PC-9 (cell line): Measurements from ENCODE around the gene SPEM2. TPM values are rescaled to one million over a fixed set of nuclear protein-coding genes. Genes with fewer than 3 reads are reported as not detected.

Experiments used
- BruUV-seq: library from RNA; stranded (reverse); fragments of 400-500 nt; replicated peaks from 2 replicates; lab custom pipeline; 2021; lab: Mats Ljungman, UMichigan
- CTCF ChIA-PET: fragments of 300-600 bp; sonication (Branson Sonifier 250); formaldehyde crosslinking; loops from one replicate; lab custom pipeline; 2022; ENCODE audit warnings: antibody characterized with exemption; lab: Charles Lee
- POLR2A ChIA-PET: fragments of 300-600 bp; sonication (Branson Sonifier 250); formaldehyde crosslinking; loops from one replicate; lab custom pipeline; 2022; ENCODE audit warnings: antibody characterized with exemption; ENCODE audit not compliant: unreplicated experiment; lab: Charles Lee
- DNase-seq, 2 experiments: peaks; one replicate each; pipeline versions ENCODE4 v3.0.0 to v3.0.0-alpha.2; 2015 to 2022; ENCODE audit warnings: mixed read lengths in 1 of 2
- H2AFZ ChIP-seq: fragments of 200-600 bp; sonication (generic); 2 replicates; pipeline ENCODE4 v1.8.1; 2017; ENCODE audit warnings: antibody characterized with exemption
- H3F3A ChIP-seq: fragments of 200-600 bp; sonication (generic); 2 replicates; pipeline ENCODE4 v1.8.1; 2017; ENCODE audit warnings: antibody characterized with exemption, mild to moderate bottlenecking, low read depth; ENCODE audit not compliant: insufficient read depth
- H3K27ac ChIP-seq: fragments of 200-600 bp; sonication (generic); 2 replicates; pipeline ENCODE4 v1.6.1; 2016; ENCODE audit warnings: mixed run types
- H3K27me3 ChIP-seq: fragments of 200-600 bp; sonication (generic); 2 replicates; pipeline ENCODE4 v1.6.1; 2016; ENCODE audit warnings: low read depth, mixed run types; ENCODE audit not compliant: insufficient read depth
- H3K36me3 ChIP-seq: fragments of 200-600 bp; sonication (generic); 2 replicates; pipeline ENCODE4 v1.6.1; 2016; ENCODE audit warnings: low read depth, mixed run types
- H3K4me1 ChIP-seq: fragments of 200-600 bp; sonication (generic); replicated peaks from 2 replicates; pipeline ENCODE4 v1.6.1; 2016; ENCODE audit warnings: mixed run types; ENCODE audit not compliant: insufficient read depth
- H3K4me2 ChIP-seq: fragments of 200-600 bp; sonication (generic); 2 replicates; pipeline ENCODE4 v1.6.1; 2017; ENCODE audit warnings: mixed run types
- H3K4me3 ChIP-seq: fragments of 200-600 bp; sonication (generic); 2 replicates; pipeline ENCODE4 v1.6.1; 2016; ENCODE audit warnings: mixed run types
- H3K79me2 ChIP-seq: fragments of 200-600 bp; sonication (generic); 2 replicates; pipeline ENCODE4 v1.6.1; 2017; ENCODE audit warnings: low read depth, mixed run types
- H3K9me2 ChIP-seq: fragments of 200-600 bp; sonication (generic); 2 replicates; pipeline ENCODE4 v1.8.1; 2017; ENCODE audit warnings: mild to moderate bottlenecking; ENCODE audit not compliant: insufficient read depth
- H3K9me3 ChIP-seq: fragments of 200-600 bp; sonication (generic); 2 replicates; pipeline ENCODE4 v1.8.1; 2016; ENCODE audit warnings: low read depth; ENCODE audit not compliant: insufficient read depth
- H4K20me1 ChIP-seq: fragments of 200-600 bp; sonication (generic); 2 replicates; pipeline ENCODE4 v1.8.1; 2017; ENCODE audit not compliant: insufficient read depth
- CTCF ChIP-seq: fragments of 200-600 bp; sonication (generic); conservative IDR thresholded peaks from 2 replicates; pipeline ENCODE4 v1.6.1; 2017; ENCODE audit warnings: mixed run types, antibody characterized with exemption, mild to moderate bottlenecking, moderate library complexity
- EZH2 ChIP-seq: fragments of 200-600 bp; sonication (generic); IDR thresholded peaks from 2 replicates; pipeline ENCODE4 v1.8.0; 2017; ENCODE audit warnings: antibody characterized with exemption, low read depth
- intact Hi-C: fragments of 100-400 bp; cut with micrococcal nuclease; formaldehyde crosslinking; loops from one replicate; pipeline ENCODE4 v1.10.0; 2022; ENCODE audit not compliant: unreplicated experiment
- total RNA-seq: library from RNA; stranded (reverse); gene quantifications from 2 replicates; pipeline ENCODE4 v1.2.3, GENCODE V29; 2021

SPEM2 gene
- total RNA-seq, 1 experiment from 2014 or later = 0.50 TPM

GRCh38 chr17:7389924-7390910, 35.2 kb upstream of the SPEM2 start:
- POLR2A ChIA-PET = interaction anchor here (0.6 kb wide), 1 partner anchor 14 kb away, joined by 7 read pairs; the partner anchor contains the start of gene TMEM256
- no peaks in the 10 kb centered on the region for H3K36me3 ChIP-seq
- no TSS peak for BruUV-seq

GRCh38 chr17:7391307-7391706, 34.1 kb upstream of the SPEM2 start:
- Histone ChIP-seq H2AFZ (no peak overlapping the region), H3K27ac (no peak overlapping the region), H3K27me3 (no peaks in the 10 kb centered on the region), H3K4me1 (0 out of 2 replicates have a peak, but pooled peaks cover 3% of the 10 kb centered on the region), H3K4me3 (no peak overlapping the region), H3K79me2 (no peaks in the 10 kb centered on the region), H3K9me2 (no peaks in the 10 kb centered on the region), H3K9me3 (no peaks in the 10 kb centered on the region), H3K36me3 (no peaks in the 10 kb centered on the region), H3F3A (peaks cover 8% of the 10 kb centered on the region; the same call in 1 of the 2 replicates), H4K20me1 (no peaks in the 10 kb centered on the region), H3K4me2 (no peak overlapping the region)
- TF ChIP-seq CTCF (no peak), EZH2 (no peak)
- no TSS peak for BruUV-seq
- POLR2A ChIA-PET = interaction anchor here (0.7 kb wide), 1 partner anchor 9 kb away, joined by 5 read pairs; no protein-coding TSS in a partner anchor
- no peak for DNase-seq
- CTCF ChIA-PET = no interaction called here
- intact Hi-C loops = no loop called here

More at GRCh38 chr17:7389924-7390910, 35.2 kb upstream of the SPEM2 start:
- intact Hi-C loops = no loop called here
- Histone ChIP-seq H3K9me3 (no peaks in the 10 kb centered on the region), H3K4me2 (no peak overlapping the region), H2AFZ (no peak overlapping the region), H4K20me1 (no peaks in the 10 kb centered on the region), H3K27me3 (no peaks in the 10 kb centered on the region), H3K9me2 (no peaks in the 10 kb centered on the region), H3K4me3 (no peak overlapping the region), H3K79me2 (no peaks in the 10 kb centered on the region), H3K27ac (no peak overlapping the region), H3K4me1 (0 out of 2 replicates have a peak, but pooled peaks cover 3% of the 10 kb centered on the region), H3F3A (peaks cover 4% of the 10 kb centered on the region; the same call in 1 of the 2 replicates)
- TF ChIP-seq EZH2 (no peak), CTCF (no peak)
- DNase-seq = no peak
- CTCF ChIA-PET = no interaction called here

GRCh38 chr17:7392696-7393612, 32.5 kb upstream of the SPEM2 start:
- Histone ChIP-seq H3K4me1 (0 out of 2 replicates have a peak, but pooled peaks cover 3% of the 10 kb centered on the region), H4K20me1 (no peaks in the 10 kb centered on the region), H3K9me3 (no peaks in the 10 kb centered on the region), H3K9me2 (no peaks in the 10 kb centered on the region), H3K4me2 (peak overlapping the region; percentile 95), H3K79me2 (no peaks in the 10 kb centered on the region), H3K27me3 (no peaks in the 10 kb centered on the region), H3K4me3 (peak overlapping the region; percentile 78), H2AFZ (no peak overlapping the region), H3F3A (peaks cover 8% of the 10 kb centered on the region; the same call in 1 of the 2 replicates), H3K27ac (no peak overlapping the region), H3K36me3 (no peaks in the 10 kb centered on the region)
- CTCF ChIA-PET = no interaction called here
- POLR2A ChIA-PET = interaction anchor here (0.6 to 0.8 kb wide), 3 partner anchors 35 to 92 kb away, joined by 3 to 6 read pairs (median 5); no protein-coding TSS in a partner anchor
- intact Hi-C loops = no loop called here
- DNase-seq = no peak
- no peak for TF ChIP-seq CTCF
- no peak for TF ChIP-seq EZH2
- BruUV-seq = no TSS peak
